Measurements from ENCODE around the gene ARNT2.

ARNT2 gene

GRCh38 chr15:80601256-80601655 is 197.1 kb downstream of the ARNT2 start:
- DNase-seq = no peak

DNA sequence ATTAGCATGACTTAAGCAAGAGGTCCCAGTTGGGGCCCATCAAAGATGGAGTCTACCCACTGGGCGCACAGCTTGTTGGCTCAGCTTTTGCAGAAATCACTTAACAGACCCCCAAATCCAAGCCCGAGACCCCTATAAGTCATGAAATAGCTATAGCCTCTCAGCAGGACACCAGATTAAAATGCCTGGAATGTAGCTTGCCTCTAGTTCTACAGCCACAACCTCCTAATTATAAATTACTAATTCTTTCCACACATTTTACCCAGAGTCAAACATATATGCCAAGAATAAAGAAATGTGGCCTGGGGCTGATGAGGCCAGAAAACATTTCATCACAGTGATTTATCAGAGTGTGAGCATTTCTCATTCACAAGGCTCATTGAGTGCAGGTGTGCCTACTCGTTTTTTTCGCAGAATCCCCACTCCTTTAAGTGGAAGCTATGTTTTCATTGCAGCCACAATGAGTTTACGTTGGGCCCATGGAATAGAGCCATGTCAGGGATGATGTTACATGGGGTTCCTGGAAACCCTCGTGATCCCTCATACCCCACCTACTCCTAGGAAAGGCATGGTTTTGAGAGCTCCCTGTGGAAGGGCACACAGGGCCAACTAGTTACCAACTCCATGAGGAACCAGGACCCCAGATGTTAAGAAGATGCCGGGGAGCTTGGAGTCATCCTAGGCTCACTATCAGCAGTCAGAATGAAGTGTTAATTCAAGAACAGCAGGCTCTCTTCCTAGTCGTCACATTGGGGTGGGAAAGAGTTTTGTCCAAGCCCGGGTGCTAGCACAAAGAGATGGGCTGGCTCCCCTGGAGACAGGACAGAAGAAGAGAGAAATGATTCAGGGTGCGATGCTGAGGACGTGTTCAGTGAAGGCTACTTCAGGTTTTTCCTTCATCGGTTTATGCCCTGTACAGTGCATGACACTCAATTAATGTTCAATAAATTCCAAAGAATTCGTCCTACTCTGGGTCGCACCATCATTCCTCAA is 200.7 kb downstream of the ARNT2 start:
- DNase-seq = no peak

GRCh38 chr15:80605591-80606150 is 201.5 kb downstream of the ARNT2 start:
- DNase-seq = no peak

- DNase-seq = no peak
Measured at GRCh38 chr15:80606511-80607071, 202.4 kb downstream of the ARNT2 start.

- DNase-seq = no peak
Measured at GRCh38 chr15:80607287-80607980, 203.3 kb downstream of the ARNT2 start.

DNA sequence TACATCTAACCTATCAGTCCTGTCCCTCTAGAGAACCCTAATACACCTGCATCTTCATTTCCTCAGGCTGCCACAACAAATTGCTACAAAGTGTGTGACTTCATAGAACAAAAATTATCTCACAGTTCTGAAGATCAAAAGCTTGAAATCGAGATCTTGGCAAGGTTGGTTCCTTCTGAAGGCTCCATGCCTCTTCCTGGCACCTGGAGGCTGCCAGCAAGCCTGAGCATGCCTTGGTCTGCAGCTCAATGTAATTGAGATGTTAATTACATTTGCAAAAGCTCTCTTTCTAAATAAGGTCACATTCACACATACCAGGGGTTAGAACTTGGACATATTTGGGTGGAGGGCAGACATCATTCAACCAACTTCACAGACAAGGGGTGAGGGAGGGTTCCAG is 204.5 kb downstream of the ARNT2 start:
- DNase-seq = peak in 1 of 2 experiments; percentile 3

DNA sequence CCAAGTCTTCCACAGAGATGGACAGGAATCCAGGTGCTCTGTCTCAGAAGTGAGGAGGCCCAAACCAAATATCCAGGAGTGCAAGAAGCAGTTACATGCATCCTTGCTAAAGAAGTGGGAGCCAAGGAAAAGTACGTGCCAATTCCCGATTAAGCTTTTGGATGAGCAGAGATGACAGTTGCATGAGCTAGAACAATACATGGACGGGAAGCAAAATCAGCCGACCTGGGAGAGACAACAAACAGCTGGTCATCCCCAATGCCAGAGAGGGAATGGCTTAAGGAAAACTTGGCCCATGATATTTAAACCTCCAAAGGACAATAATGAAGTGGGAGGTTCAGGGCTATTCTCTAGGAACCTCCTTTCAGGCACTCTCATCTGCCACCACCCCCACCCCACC is 204.9 kb downstream of the ARNT2 start:
- no peak for DNase-seq

DNA sequence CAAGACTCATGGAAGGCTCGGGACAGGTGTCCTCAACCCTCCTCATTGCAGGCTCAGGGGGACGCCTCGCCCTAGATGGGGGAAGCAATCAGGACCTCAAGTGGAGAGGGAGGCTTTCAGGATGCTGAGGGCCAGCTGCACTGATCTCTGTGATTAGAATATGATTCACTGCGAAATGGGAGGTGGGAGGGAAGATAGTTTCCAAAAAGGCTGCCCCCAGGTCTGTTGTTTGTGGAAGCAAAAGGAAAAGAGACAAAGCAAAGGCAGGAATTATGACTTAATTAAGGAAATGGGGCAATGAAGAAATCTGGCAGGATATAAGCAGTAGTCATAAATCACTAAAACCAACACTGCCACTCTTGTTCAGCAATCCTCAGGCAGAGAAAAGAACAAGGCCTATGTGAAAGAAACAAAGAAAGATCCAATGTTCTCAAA is 205.3 kb downstream of the ARNT2 start:
- DNase-seq = peak; percentile 30 to 77

DNA sequence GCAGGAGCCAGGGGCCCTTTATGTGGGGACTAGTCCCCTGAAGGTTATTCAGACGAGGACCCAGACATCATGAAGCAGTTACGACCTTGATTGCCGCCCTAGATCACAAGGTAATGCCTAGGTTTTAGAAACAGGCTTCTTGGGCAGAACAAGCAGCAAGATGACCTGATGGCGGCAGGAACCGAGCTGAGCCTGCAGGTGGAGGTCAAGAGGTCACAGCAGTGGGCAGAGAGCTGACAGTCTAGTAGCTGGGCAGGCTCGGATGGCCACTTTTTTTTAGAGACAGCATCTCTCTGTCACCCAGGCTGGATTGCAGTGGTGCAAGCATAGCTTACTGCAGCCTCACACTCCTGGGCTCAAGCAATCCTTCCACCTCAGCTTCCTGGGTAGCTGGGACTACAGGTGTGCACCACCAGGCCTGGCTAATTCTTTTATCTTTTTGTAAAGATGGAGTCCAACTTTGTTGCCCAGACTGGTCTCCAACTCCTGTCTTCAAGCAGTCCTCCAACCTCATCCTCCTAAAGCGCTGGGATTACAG is 207.4 kb downstream of the ARNT2 start:
- DNase-seq = no peak

DNA sequence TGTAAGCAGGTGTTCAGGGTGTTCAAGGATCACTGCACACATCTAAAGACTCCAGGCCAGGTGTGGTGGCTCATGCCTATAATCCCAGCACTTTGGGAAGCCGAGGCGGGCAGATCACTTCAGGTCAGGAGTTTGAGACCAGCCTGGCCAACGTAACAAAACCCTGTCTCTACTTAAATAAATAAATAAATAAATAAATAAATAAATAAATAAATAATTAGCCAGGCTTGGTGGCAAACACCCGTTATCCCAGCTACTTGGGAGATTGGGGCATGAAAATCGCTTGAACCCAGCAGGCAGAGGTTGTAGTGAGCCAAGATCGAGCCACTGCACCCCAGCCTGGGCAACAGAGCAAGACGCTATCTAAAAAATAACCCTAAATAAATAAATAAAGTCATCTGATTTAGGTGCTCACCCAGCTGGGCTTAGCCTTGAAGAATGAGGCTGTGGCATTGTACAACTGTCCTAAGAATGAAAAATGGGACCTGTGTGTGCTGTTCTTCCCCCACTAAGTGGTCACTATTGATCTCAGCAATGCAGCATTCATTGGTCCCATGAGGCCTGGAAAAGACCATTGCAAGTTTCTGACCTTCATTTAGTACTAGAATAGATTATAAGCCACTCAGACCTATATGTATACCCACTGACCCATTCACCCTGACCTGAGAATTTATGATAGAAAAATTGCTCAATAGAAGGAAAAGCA is 208.1 kb downstream of the ARNT2 start:
- no peak for DNase-seq

GRCh38 chr15:80613762-80614365 is 209.7 kb downstream of the ARNT2 start:
- no peak for DNase-seq

DNA sequence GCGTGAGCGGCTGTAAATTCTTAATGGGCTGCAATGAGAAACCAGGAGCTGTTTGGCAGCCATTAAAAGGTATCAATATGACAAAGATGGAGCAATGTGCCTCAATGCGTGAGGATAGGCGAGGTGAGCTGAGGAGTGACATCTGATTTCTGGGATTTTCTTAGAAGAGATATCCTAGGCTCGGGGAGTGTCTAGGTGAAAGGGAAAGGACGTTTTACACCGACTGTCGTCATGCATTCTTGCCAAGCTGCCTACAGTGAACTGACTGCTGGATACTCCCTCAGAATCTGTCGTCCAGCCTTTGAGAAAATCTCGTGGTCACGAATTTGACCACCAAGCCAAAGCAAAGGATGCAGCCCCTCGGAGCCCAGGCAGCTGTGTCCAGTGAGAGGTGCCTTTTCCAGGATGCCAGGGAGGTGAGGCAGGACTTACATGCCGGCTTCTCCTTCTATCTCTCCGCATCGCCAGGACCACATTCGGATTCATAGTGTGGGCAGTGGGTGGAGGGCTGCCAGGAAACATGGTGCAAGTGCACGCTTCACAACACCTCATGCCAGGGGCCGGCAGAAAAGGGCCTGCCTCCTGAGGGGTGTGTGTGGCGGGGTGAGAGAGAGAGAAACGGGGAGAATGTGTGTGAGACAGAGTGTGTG is 210.7 kb downstream of the ARNT2 start:
- DNase-seq = no peak

- no peak for DNase-seq
Measured at GRCh38 chr15:80615361-80615736, 211.2 kb downstream of the ARNT2 start.

- DNase-seq = peak; percentile 6 to 61
Measured at GRCh38 chr15:80615783-80616391, 211.7 kb downstream of the ARNT2 start.

DNA sequence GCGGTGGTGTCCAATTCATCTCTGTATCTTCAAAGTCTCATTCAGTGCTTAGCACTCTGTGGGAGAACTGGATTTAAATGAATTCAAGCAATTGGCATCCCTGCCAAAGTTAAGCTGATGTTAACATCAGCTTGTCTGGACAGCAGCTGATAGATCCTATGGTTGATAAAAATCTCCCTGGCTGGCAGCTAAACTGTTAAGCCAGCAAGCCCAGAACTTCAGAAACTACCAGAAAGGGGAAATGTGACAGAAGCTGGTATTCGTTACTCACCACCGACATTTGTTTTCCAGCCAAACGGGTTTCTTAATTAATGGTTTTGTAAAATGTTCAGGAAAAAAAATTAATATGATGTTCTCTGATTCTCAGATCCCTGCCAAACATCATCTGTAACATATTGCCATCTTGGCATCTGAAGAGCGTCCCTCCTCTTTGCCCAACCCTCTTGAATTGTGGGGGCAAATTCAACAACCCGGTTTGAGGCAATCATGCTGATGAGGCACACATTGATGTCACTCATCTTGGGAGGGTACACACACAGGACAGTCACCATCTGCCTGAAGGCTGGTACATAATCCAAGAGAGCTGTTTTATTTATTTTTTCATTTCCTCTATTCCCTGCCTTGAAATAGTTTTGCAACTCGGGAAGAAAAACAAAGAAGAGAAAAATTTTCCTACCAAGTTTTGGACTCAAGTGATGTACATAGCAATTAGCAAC is 214.7 kb downstream of the ARNT2 start:
- no peak for DNase-seq

DNA sequence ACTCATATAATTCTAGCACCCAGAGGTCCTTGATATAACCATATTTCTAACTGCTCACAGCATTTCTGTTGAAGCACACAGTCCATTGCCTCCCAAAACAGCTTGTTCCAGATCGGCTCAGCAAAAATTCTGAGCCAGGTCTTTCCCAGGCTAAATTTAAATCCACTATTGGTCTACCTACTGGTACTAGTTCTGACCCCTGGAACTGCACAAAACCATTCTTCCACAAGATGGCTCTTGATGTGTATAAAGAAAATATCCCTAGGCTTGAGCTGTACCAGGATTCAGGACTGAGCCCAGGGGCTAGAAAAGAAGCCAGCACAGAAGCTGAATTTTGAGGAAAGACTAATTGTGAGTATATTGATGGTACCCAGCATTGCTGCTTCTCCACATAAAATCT is 215.5 kb downstream of the ARNT2 start:
- DNase-seq = no peak

DNA sequence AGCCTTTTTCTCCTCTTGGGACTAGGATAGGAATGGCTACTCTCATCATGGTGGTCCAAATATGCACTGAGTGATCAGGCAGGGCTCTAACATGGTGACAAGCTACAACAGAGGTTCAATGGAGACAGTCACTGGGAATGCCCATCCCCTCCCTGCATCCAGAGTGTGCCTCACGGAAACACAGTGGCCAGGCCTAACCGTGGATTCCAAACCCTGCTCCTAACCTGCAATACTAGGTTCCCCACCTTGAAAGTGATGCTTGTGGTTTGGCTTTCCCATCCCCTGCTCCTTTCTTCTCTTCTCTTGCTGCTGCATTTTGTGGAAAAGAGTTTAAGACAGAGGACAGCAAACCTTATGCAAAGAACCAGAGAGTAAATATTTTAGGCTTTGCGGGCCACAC is 216.0 kb downstream of the ARNT2 start:
- no peak for DNase-seq

DNA sequence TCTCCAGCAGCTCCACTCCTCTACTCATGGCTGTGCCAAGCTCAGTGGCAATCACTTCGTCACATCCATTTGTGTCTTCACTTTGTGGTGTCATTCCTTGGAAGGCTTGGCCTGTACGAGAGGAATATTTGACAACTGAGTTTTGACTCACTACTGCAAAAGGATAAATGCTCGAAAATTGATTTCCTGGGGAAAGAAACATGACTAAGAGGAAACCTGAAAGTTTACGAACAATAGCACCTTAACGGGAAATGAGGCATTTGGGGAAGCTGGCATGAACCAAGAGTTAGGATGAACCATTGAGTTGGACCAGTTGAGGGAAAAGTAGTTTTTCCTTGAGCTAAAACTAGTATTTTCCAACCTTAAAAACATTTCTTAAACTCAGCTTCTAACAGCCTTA is 216.7 kb downstream of the ARNT2 start:
- no peak for DNase-seq

GRCh38 chr15:80626643-80627120 is 222.5 kb downstream of the ARNT2 start:
- no peak for DNase-seq

DNA sequence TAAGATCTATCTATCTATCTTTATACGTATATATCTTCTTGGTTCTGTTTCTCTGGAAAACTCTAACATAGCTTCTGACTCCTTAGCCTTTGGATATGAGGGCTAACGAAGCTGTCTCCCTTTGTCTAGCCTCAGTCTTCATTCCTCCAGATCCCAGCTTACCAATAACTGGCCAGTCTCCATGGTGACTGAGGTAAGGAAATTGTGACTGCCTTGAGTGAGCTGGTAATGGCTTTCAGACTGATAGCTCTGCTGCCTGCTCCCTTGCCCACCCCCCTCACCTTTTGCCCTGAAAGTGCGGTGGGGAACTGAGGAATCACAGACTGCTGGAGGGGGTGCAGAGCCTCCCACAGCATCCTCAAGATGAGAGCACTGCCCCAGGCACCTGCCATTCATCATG is 225.2 kb downstream of the ARNT2 start:
- DNase-seq = no peak
